Measurements from ENCODE around the gene MRPL14.

GRCh38 chr6:44161997-44162338 is 34.7 kb upstream of the MRPL14 start:
- no peak for TF ChIP-seq CTCF (IDR thresholded peaks at IDR 0.05; ENCODE audit: low read depth, low read length, missing input control)
- TF ChIP-seq TAF1 (conservative IDR thresholded peaks at IDR 0.05): no peak
- no peak for TF ChIP-seq REST (IDR thresholded peaks at IDR 0.05)
- TF ChIP-seq GABPA (IDR thresholded peaks at IDR 0.05 in 1 of 2, conservative IDR thresholded peaks at IDR 0.05 in 1 of 2): no peak
- TF ChIP-seq EGR1 (IDR thresholded peaks at IDR 0.05; ENCODE audit: low read depth in 2 of 2): no peak
- no peak for TF ChIP-seq RAD21 (IDR thresholded peaks at IDR 0.05)
- TF ChIP-seq FOXA1 (IDR thresholded peaks at IDR 0.05): no peak
- no peak for TF ChIP-seq MAX (IDR thresholded peaks at IDR 0.05)
- TF ChIP-seq HNF4G (IDR thresholded peaks at IDR 0.05): no peak
- TF ChIP-seq ATF3 (IDR thresholded peaks at IDR 0.05): no peak

All from liver (tissue), 3 donors.